GM19043 (cell line): ENCODE measurements around the gene ANAPC13.

ENCODE experiments used
- ATAC-seq: cut with Tn5 transposase; IDR thresholded peaks from one replicate; pipeline ENCODE4 v1.9.1; 2021; ENCODE audit warnings: low read depth; ENCODE audit not compliant: unreplicated experiment

Gene ANAPC13

DNA sequence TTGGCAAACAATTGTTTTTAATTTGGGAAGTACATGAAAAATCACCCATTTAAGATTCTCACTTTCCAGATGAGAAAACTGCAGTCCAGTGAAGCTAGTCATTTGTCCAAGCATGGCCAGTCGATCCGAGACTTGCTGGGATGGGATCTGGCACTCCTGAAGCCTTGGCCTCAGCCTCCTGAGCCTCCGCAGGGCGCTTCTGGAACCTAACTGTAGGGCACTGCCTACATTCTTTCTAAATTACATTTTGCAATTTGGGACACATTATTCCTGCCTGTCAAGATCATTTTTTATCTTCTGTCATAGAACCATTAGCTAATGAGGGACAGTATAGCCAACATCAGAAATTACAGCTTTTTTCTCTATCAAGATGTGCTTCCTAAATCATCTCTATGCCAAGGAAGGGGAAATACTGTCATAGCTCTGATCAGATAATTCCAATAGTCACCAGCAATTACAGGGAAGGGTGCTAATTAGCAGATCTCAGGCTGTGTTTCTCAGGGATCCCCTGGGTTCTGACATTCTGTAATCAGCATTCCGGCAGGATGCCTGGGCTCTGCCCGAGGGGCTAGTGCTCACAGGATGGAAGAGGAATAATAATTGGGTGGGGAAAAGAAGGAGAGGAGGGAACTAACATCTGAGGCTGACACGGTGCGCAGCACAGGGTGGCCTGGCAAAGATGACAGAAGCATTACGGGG is 28.3 kb downstream of the ANAPC13 start:
- no peak for ATAC-seq

DNA sequence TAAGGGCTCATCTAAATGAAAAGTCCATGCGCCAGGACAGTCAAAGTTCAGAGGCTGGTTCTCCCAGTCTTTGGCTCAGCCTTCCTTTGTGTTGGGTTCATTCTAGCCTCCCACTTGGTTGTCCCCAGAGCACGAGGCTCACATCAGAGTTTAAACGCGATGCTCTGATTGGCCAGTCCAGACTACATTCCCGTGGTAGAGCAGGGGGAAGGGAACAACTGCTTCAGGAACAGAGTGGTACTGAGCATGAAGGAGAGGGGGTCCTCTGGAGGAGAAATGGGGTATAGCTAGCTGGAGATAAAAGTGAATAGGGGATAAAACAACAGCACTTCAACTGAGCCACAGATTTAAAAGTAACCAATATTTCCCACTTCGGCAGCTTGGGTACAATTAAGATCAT is 32.2 kb downstream of the ANAPC13 start:
- no peak for ATAC-seq

- no peak for ATAC-seq
Observed at GRCh38 chr3:134449951-134450350, 35.8 kb downstream of the ANAPC13 start.

DNA sequence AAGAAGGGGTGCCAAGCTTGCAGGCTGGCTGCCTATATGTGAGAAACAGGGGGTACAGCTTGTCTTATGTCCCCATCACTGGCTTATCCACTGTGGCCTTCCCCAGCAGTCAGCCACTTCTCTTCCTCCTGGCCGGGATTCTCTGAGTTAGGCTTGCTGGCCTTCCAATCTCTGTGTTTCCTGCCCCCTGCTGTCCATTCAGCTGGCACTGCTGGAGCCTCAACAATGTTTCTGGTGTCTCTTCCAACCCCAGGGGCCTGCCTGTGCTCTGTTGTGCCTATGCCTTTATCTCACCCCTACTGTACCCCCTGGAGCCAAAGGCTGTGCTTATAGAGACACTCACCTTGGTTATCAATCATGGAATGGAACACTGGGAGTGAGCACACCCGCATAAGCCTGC is 36.5 kb downstream of the ANAPC13 start:
- ATAC-seq, result no peak

DNA sequence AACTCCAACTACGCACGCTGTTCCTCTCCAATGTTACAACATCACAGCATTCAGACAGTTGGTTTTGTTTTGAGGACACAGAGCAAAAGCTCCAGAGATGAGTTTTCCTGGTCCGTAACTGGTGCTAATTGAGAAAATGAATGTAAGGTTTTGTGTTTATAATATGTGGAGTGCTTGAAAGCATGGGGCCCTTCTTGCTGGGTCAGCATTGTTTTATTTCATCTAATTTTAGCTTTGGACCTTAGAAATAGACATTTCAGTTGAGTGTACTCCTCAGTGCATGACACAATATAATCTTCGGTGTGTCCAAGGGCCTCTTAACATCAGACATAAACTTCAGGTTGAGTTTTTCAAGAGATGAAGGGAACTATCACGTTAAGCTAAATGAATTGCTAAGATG is 37.1 kb downstream of the ANAPC13 start:
- ATAC-seq, result no peak

DNA sequence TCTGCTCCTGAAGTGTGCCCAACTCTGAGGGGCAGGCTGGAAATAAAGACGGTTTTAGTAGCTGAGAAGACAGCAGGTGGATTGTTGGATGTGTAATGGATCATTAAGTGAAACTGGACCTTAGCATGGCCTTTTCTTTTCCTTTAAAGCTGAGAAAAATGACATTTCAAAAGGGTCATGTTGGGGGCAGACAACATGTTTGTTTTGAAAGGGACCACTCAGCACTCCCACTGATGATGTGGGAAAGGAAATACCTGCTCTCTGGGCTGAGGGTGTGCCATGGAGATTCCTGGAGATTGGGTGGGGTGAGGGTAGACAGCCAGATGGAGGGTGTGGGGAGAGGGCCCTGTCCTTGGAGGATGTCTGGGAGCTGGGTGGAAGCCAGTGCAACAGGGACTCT is 38.4 kb downstream of the ANAPC13 start:
- no peak for ATAC-seq

GRCh38 chr3:134446800-134447199 is 39.0 kb downstream of the ANAPC13 start:
- ATAC-seq, result no peak

GRCh38 chr3:134445636-134446035 is 40.1 kb downstream of the ANAPC13 start:
- ATAC-seq, result no peak

- no peak for ATAC-seq
Observed at GRCh38 chr3:134445095-134445494, 40.7 kb downstream of the ANAPC13 start.

- ATAC-seq, result no peak
Observed at GRCh38 chr3:134441821-134442220, 44.0 kb downstream of the ANAPC13 start.

DNA sequence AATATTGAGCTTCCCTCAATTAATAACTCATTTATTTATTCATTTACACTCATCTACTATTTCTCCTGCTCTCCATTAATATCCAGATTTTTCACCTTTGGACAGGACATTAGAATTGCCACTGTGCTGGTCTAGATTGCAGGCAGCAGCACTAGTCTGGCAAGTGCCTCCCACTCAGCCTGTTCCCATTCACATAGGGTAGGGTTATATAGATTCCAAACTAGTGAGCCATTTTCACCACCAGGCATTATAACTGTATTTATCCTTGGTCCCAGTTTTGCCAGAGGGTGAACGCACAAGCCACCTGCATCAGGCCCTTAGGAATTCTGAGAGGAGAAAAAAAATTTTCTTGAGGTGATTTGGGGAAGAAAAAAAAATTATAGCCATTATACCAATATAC is 44.5 kb downstream of the ANAPC13 start:
- no peak for ATAC-seq

GRCh38 chr3:134437211-134437752 is 48.5 kb downstream of the ANAPC13 start:
- no peak for ATAC-seq

DNA sequence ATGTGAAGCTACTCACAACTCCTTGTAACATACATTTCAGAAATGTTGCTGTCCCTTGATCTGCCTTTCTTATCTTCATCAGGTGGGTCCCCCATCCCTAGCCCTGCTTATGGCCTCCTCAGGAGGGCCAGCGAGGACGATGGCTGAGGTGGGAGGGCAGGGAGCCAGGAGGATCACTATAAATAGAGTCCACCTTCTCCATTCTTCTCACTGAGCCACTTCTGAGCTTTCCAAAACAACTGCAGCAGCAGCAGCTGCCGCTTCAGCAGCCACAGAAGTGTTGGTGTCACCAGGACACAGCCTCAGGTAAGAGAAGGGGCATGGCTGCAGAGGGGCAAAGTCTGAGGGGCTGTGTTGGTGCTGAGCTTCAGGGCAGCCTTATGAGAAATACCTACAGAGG is 53.5 kb downstream of the ANAPC13 start:
- ATAC-seq, result no peak

- ATAC-seq, result no peak
Observed at GRCh38 chr3:134430950-134431445, 54.8 kb downstream of the ANAPC13 start.

DNA sequence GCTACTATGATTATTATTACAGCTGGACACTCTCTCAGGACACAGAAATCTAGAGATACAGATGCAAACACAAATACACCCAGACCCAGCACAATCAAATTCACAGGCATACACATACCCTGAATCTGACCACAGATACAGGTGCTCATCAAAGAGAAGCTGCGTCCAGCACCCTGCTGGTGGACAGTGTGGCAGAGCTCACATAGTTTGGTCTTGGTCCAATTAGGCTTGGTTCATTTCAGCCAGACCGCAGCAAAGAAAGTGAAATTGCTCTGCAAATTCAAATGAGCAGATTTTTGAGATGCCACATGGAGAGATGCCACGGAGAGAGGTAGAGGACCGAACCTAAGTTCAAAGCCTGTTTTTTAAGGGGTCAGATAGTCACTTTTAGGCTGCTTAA is 55.6 kb downstream of the ANAPC13 start:
- no peak for ATAC-seq

- no peak for ATAC-seq
Observed at GRCh38 chr3:134428401-134428800, 57.4 kb downstream of the ANAPC13 start.
